ELF-1 (cell line): ENCODE data around the gene HSD11B1L.
A peak's percentile ranks its signal among the peaks of the same experiment; 100 is the strongest.

ENCODE experiments used
- DNase-seq: peaks from one replicate; pipeline ENCODE4 v3.0.0-alpha.2; 2016; ENCODE audit warnings: low read depth, low spot score

Gene HSD11B1L

GRCh38 chr19:5680437-5681368, at the start of gene HSD11B1L, which contains the start of gene MICOS13:
Gene HSD11B1L, plus strand, starts transcription at chr19:5681027. Its CDS starts 3,806 bp downstream, at chr19:5684833.
Gene MICOS13, minus strand, starts transcription at chr19:5680516. Its CDS starts 30 bp downstream, at chr19:5680486.
- peak; percentile 99 for DNase-seq

GRCh38 chr19:5631567-5632240, 49.1 kb upstream of the HSD11B1L start:
- no peak for DNase-seq

GRCh38 chr19:5632241-5632612, 48.6 kb upstream of the HSD11B1L start:
- no peak for DNase-seq

GRCh38 chr19:5632657-5633056, 48.2 kb upstream of the HSD11B1L start:
- DNase-seq, result no peak

GRCh38 chr19:5635427-5635826, 45.4 kb upstream of the HSD11B1L start:
- DNase-seq, result no peak

GRCh38 chr19:5637971-5638370, 42.9 kb upstream of the HSD11B1L start:
- no peak for DNase-seq

- no peak for DNase-seq
Observed at GRCh38 chr19:5641171-5641570, 39.7 kb upstream of the HSD11B1L start.

- no peak for DNase-seq
Observed at GRCh38 chr19:5642204-5642603, 38.6 kb upstream of the HSD11B1L start.

- DNase-seq, result no peak
Observed at GRCh38 chr19:5643060-5643459, 37.8 kb upstream of the HSD11B1L start.

GRCh38 chr19:5644037-5644436, 36.8 kb upstream of the HSD11B1L start:
- no peak for DNase-seq

GRCh38 chr19:5645409-5645808, 35.4 kb upstream of the HSD11B1L start:
- DNase-seq, result no peak

GRCh38 chr19:5646703-5647102, 34.1 kb upstream of the HSD11B1L start:
- DNase-seq, result no peak

GRCh38 chr19:5648464-5648863, 32.4 kb upstream of the HSD11B1L start:
- DNase-seq, result no peak

- DNase-seq, result no peak
Observed at GRCh38 chr19:5651361-5651760, 29.5 kb upstream of the HSD11B1L start.

GRCh38 chr19:5652261-5652660, 28.6 kb upstream of the HSD11B1L start:
- DNase-seq, result no peak

- no peak for DNase-seq
Observed at GRCh38 chr19:5654931-5655330, 25.9 kb upstream of the HSD11B1L start.

- no peak for DNase-seq
Observed at GRCh38 chr19:5655412-5655811, 25.4 kb upstream of the HSD11B1L start.

- no peak for DNase-seq
Observed at GRCh38 chr19:5661483-5661882, 19.3 kb upstream of the HSD11B1L start.

GRCh38 chr19:5663904-5664303, 16.9 kb upstream of the HSD11B1L start:
- DNase-seq, result no peak

GRCh38 chr19:5664515-5664914, 16.3 kb upstream of the HSD11B1L start:
- no peak for DNase-seq

GRCh38 chr19:5665781-5666513, 14.9 kb upstream of the HSD11B1L start:
- DNase-seq, result no peak
